IMR-90 (cell line): ENCODE data around the gene SUGCT. TPM values are rescaled to one million over a fixed set of nuclear protein-coding genes. Genes with fewer than 3 reads are reported as not detected.

Source experiments
- ATAC-seq: fragments of 200-7000 bp; cut with Tn5 transposase; 2 replicates; pipeline ENCODE4 v1.9.1; 2020; ENCODE audit warnings: low read depth, mild to moderate bottlenecking, moderate library complexity
- BruUV-seq: library from RNA; stranded (reverse); fragments of 400-500 nt; replicated peaks from 2 replicates; lab custom pipeline; 2021; lab: Mats Ljungman, UMichigan
- CTCF ChIA-PET: fragments of 300-600 bp; formaldehyde crosslinking; extraction: SDS; loops from one replicate; lab custom pipeline; 2021; ENCODE audit warnings: antibody characterized with exemption; lab: Yijun Ruan, JAX
- POLR2A ChIA-PET: fragments of 300-600 bp; sonication (Branson Sonifier 250); formaldehyde crosslinking; loops from one replicate; lab custom pipeline; 2022; ENCODE audit warnings: antibody characterized with exemption; ENCODE audit not compliant: unreplicated experiment; lab: Charles Lee
- DNase-seq: peaks from one replicate; pipeline ENCODE4 v3.0.0; 2013
- H2AFZ ChIP-seq: replicated peaks from 2 replicates; pipeline ENCODE3; 2013; ENCODE audit warnings: low read length, mild to moderate bottlenecking; ENCODE audit not compliant: poor library complexity
- H2AK5ac ChIP-seq: 2 replicates; pipeline ENCODE4 v1.6.1; 2013; ENCODE audit warnings: low read depth, low read length, inconsistent platforms
- H2AK9ac ChIP-seq: replicated peaks from 2 replicates; pipeline ENCODE3; 2013; ENCODE audit warnings: mild to moderate bottlenecking, low read depth, low read length, moderate library complexity; ENCODE audit not compliant: poor library complexity
- H2BK120ac ChIP-seq: 2 replicates; pipeline ENCODE4 v1.6.1; 2013; ENCODE audit warnings: low read depth, low read length, inconsistent platforms
- H2BK15ac ChIP-seq: 3 replicates; pipeline ENCODE4 v1.6.1; 2013; ENCODE audit warnings: low read depth, low read length, inconsistent platforms
- H2BK20ac ChIP-seq: 2 replicates; pipeline ENCODE4 v1.6.1; 2013; ENCODE audit warnings: low read depth, mild to moderate bottlenecking, inconsistent platforms, low read length, moderate library complexity
- H2BK5ac ChIP-seq: 2 replicates; pipeline ENCODE4 v1.6.1; 2013; ENCODE audit warnings: mild to moderate bottlenecking, low read depth, low read length, inconsistent platforms; ENCODE audit not compliant: poor library complexity, severe bottlenecking
- H3K14ac ChIP-seq: replicated peaks from 2 replicates; pipeline ENCODE4 v1.6.1; 2013; ENCODE audit warnings: low read depth, low read length, inconsistent platforms
- H3K18ac ChIP-seq: 2 replicates; pipeline ENCODE4 v1.6.1; 2013; ENCODE audit warnings: low read depth, low read length, control low read depth
- H3K23ac ChIP-seq: 2 replicates; pipeline ENCODE4 v1.6.1; 2013; ENCODE audit warnings: low read depth, low read length, inconsistent platforms
- H3K27ac ChIP-seq: 2 replicates; pipeline ENCODE4 v1.5.1; 2013; ENCODE audit warnings: mild to moderate bottlenecking, control low read depth, low read length; ENCODE audit not compliant: insufficient read depth
- H3K27me3 ChIP-seq: 2 replicates; pipeline ENCODE4 v1.6.1; 2013; ENCODE audit warnings: low read length; ENCODE audit not compliant: control insufficient read depth, insufficient read depth
- H3K36me3 ChIP-seq: 2 replicates; pipeline ENCODE4 v1.6.1; 2013; ENCODE audit warnings: low read length, mixed read lengths; ENCODE audit not compliant: control insufficient read depth, insufficient read depth
- H3K4ac ChIP-seq: 2 replicates; pipeline ENCODE4 v1.6.1; 2013; ENCODE audit warnings: low read depth, low read length, inconsistent platforms
- H3K4me1 ChIP-seq: 2 replicates; pipeline ENCODE4 v1.6.1; 2013; ENCODE audit warnings: low read length, mixed read lengths; ENCODE audit not compliant: control insufficient read depth, insufficient read depth
- H3K4me2 ChIP-seq: 2 replicates; pipeline ENCODE4 v1.6.1; 2013; ENCODE audit warnings: low read depth, mild to moderate bottlenecking, control low read depth, low read length, moderate library complexity
- H3K4me3 ChIP-seq: 2 replicates; pipeline ENCODE4 v1.5.1; 2013; ENCODE audit warnings: low read depth, mild to moderate bottlenecking, control low read depth, low read length, moderate library complexity; ENCODE audit not compliant: insufficient read depth
- H3K56ac ChIP-seq: 2 replicates; pipeline ENCODE4 v1.6.1; 2013; ENCODE audit warnings: low read length, inconsistent platforms; ENCODE audit not compliant: insufficient read depth; ENCODE audit errors: extremely low read depth
- H3K79me1 ChIP-seq, 2 experiments: 2 replicates each; pipeline ENCODE4 v1.6.1; 2013; ENCODE audit warnings: low read length in 2 of 2, inconsistent platforms in 1 of 2, low read depth in 1 of 2
- H3K9ac ChIP-seq: 2 replicates; pipeline ENCODE4 v1.6.1; 2013; ENCODE audit warnings: low read depth, low read length, control low read depth
- H3K9me1 ChIP-seq: 2 replicates; pipeline ENCODE4 v1.6.1; 2013; ENCODE audit warnings: low read length, inconsistent platforms; ENCODE audit not compliant: insufficient read depth
- H3K9me3 ChIP-seq: 2 replicates; pipeline ENCODE4 v1.6.1; 2013; ENCODE audit warnings: low read length; ENCODE audit not compliant: control insufficient read depth, insufficient read depth
- H4K20me1 ChIP-seq: 2 replicates; pipeline ENCODE4 v1.6.1; 2013; ENCODE audit warnings: low read length, inconsistent platforms; ENCODE audit not compliant: insufficient read depth
- H4K5ac ChIP-seq: 2 replicates; pipeline ENCODE4 v1.6.1; 2013; ENCODE audit warnings: mild to moderate bottlenecking, low read depth, low read length, control low read depth
- H4K8ac ChIP-seq, 2 experiments: 2 replicates each; pipeline ENCODE4 v1.6.1; 2013; ENCODE audit warnings: low read depth in 2 of 2, low read length in 2 of 2, control low read depth in 1 of 2, inconsistent platforms in 1 of 2
- H4K91ac ChIP-seq: 2 replicates; pipeline ENCODE4 v1.6.1; 2013; ENCODE audit warnings: low read depth, low read length, inconsistent platforms; ENCODE audit not compliant: insufficient read depth
- BHLHE40 ChIP-seq: fragments of 150-350 bp; IDR thresholded peaks from 2 replicates; pipeline ENCODE4 v1.6.1; 2016; ENCODE audit warnings: mild to moderate bottlenecking, low read depth, low read length
- CEBPB ChIP-seq: IDR thresholded peaks from 2 replicates; pipeline ENCODE4 v1.6.1; 2012; ENCODE audit warnings: low read depth, low read length, improper control_type of control experiment
- CHD1 ChIP-seq: IDR thresholded peaks from 2 replicates; pipeline ENCODE4 v1.6.1; 2012; ENCODE audit warnings: low read depth, low read length, improper control_type of control experiment
- CTCF ChIP-seq: conservative IDR thresholded peaks from 2 replicates; pipeline ENCODE4 v1.5.1; 2012; ENCODE audit warnings: mild to moderate bottlenecking, low read depth, low read length, improper control_type of control experiment
- ELK1 ChIP-seq: fragments of 150-350 bp; IDR thresholded peaks from 2 replicates; pipeline ENCODE4 v1.6.1; 2016; ENCODE audit warnings: low read depth, mild to moderate bottlenecking, low read length, moderate library complexity, borderline replicate concordance
- FOS ChIP-seq: fragments of 150-350 bp; IDR thresholded peaks from 2 replicates; pipeline ENCODE4 v1.6.1; 2016; ENCODE audit warnings: low read depth, low read length
- MAFK ChIP-seq: IDR thresholded peaks from 2 replicates; pipeline ENCODE4 v1.6.1; 2012; ENCODE audit warnings: low read depth, low read length, improper control_type of control experiment
- MAZ ChIP-seq: IDR thresholded peaks from 2 replicates; pipeline ENCODE4 v1.6.1; 2012; ENCODE audit warnings: low read depth, mild to moderate bottlenecking, low read length, improper control_type of control experiment, moderate library complexity, borderline replicate concordance
- MXI1 ChIP-seq: IDR thresholded peaks from 2 replicates; pipeline ENCODE4 v1.6.1; 2012; ENCODE audit warnings: low read depth, mild to moderate bottlenecking, low read length, moderate library complexity, borderline replicate concordance
- NFE2L2 ChIP-seq: fragments of 150-350 bp; IDR thresholded peaks from 2 replicates; pipeline ENCODE4 v1.6.1; 2016; ENCODE audit warnings: low read depth, mild to moderate bottlenecking, low read length
- POLR2A ChIP-seq: IDR thresholded peaks from 2 replicates; pipeline ENCODE4 v1.6.1; 2012; ENCODE audit warnings: mild to moderate bottlenecking, low read depth, low read length
- RAD21 ChIP-seq: IDR thresholded peaks from 2 replicates; pipeline ENCODE4 v1.6.1; 2012; ENCODE audit warnings: low read length, improper control_type of control experiment
- RCOR1 ChIP-seq: IDR thresholded peaks from 2 replicates; pipeline ENCODE4 v1.6.1; 2012; ENCODE audit warnings: mild to moderate bottlenecking, low read length, improper control_type of control experiment; ENCODE audit not compliant: insufficient replicate concordance
- RFX5 ChIP-seq: IDR thresholded peaks from 2 replicates; pipeline ENCODE4 v1.8.0; 2012; ENCODE audit warnings: low read depth, mild to moderate bottlenecking, low read length, moderate library complexity
- SMC3 ChIP-seq: fragments of 150-350 bp; IDR thresholded peaks from 2 replicates; pipeline ENCODE4 v1.6.1; 2016; ENCODE audit warnings: low read depth, mild to moderate bottlenecking, antibody characterized with exemption, low read length, moderate library complexity
- USF2 ChIP-seq: fragments of 150-350 bp; IDR thresholded peaks from 2 replicates; pipeline ENCODE4 v1.6.1; 2017; ENCODE audit warnings: mild to moderate bottlenecking, antibody characterized with exemption, low read length, low read depth
- WGBS, 2 experiments: methylation state at CpG; one replicate each; pipeline versions ENCODE4 v1.1.5 to v1.1.7; 2013; ENCODE audit warnings: missing lambda C conversion rate in 2 of 2; ENCODE audit not compliant: insufficient read length in 1 of 2; ENCODE audit errors: extremely low coverage in 2 of 2; 5-methylcytosine and 5-hydroxymethylcytosine counted together
- dilution Hi-C: fragments of 300-500 bp; cut with HindIII; formaldehyde crosslinking; loops from one replicate; pipeline ENCODE4 v1.14.3; 2018; ENCODE audit warnings: low sequenced_read_pairs; ENCODE audit not compliant: unreplicated experiment
- in situ Hi-C: fragments of 300-500 bp; cut with MboI; formaldehyde crosslinking; loops from 3 replicates; pipeline ENCODE4 v1.14.3; 2019; ENCODE audit warnings: low sequenced_read_pairs, inconsistent platforms, mixed read lengths
- intact Hi-C: fragments of 100-400 bp; cut with micrococcal nuclease; formaldehyde crosslinking; loops from 2 replicates; pipeline ENCODE4 v1.10.0; 2022
- polyA plus RNA-seq, 3 experiments: library from polyadenylated mRNA; depleted of rRNA; stranded (reverse); fragments of >200 nt; gene quantifications; 2 replicates each; pipeline ENCODE4 v1.2.3, GENCODE V29; 2012; ENCODE audit warnings: low replicate concordance in 1 of 3
- total RNA-seq: library from RNA; depleted of rRNA; stranded (reverse); fragments of >200 nt; gene quantifications from 2 replicates; pipeline ENCODE4 v1.2.3, GENCODE V29; 2012

Gene SUGCT
- total and polyA plus RNA-seq, 2 of the 4 experiments (the other 2 are of a cell fraction) = 5.9 to 8.3 TPM

- H2BK15ac ChIP-seq = no peak overlapping the region
- no peaks in the 10 kb centered on the region for H4K20me1 ChIP-seq
- no peak overlapping the region for H3K14ac ChIP-seq
- no peaks in the 10 kb centered on the region for H3K79me1 ChIP-seq
- dilution Hi-C loops = no loop called here
- ATAC-seq (no peak), DNase-seq (no peak)
- no CpG with 5 or more reads among the region's 2 CpGs for WGBS, 2 experiments
- no peak overlapping the region for H3K27ac ChIP-seq
- no TSS peak for BruUV-seq
- H3K27me3 ChIP-seq = no peaks in the 10 kb centered on the region
- intact Hi-C loops = no loop called here
- no peak overlapping the region for H3K4me3 ChIP-seq
- H3K4me1 ChIP-seq = no peaks in the 10 kb centered on the region
- TF ChIP-seq FOS = no peak
- no peak for TF ChIP-seq ELK1
- no peak for TF ChIP-seq CHD1
- TF ChIP-seq MAZ = no peak
- TF ChIP-seq RCOR1 = no peak
- no peak for TF ChIP-seq RFX5
- no peak for TF ChIP-seq BHLHE40
- TF ChIP-seq SMC3 = no peak
- TF ChIP-seq CEBPB = no peak
- no peak for TF ChIP-seq MXI1
- TF ChIP-seq NFE2L2 = no peak
- no peak for TF ChIP-seq POLR2A
- no peak for TF ChIP-seq MAFK
- TF ChIP-seq RAD21 = no peak
- TF ChIP-seq USF2 = no peak
- no peak for TF ChIP-seq CTCF
- H3K9ac ChIP-seq = no peak overlapping the region
- H4K5ac ChIP-seq = no peak overlapping the region
- ChIA-PET POLR2A (no interaction called here), CTCF (interaction anchor here (1.0 kb wide), 1 partner anchor 10 kb away, joined by 3 read pairs; no protein-coding TSS in a partner anchor)
- no peak overlapping the region for H2BK120ac ChIP-seq
- H4K91ac ChIP-seq = no peak overlapping the region
- no peak overlapping the region for H3K56ac ChIP-seq
- H2AK9ac ChIP-seq = no peak overlapping the region
- H3K23ac ChIP-seq = no peak overlapping the region
- H3K9me3 ChIP-seq = no peaks in the 10 kb centered on the region
- no peak overlapping the region for H3K18ac ChIP-seq
- no peak overlapping the region for H3K4ac ChIP-seq
- no peak overlapping the region for H4K8ac ChIP-seq
- no peak overlapping the region for H2BK5ac ChIP-seq
- no peaks in the 10 kb centered on the region for H3K36me3 ChIP-seq
- no peaks in the 10 kb centered on the region; the same call in 1 of the 2 replicates for H3K9me1 ChIP-seq
- no peak overlapping the region for H2AK5ac ChIP-seq
- in situ Hi-C loops = no loop called here
- H3K4me2 ChIP-seq = no peak overlapping the region
- no peak overlapping the region for H2BK20ac ChIP-seq
- H2AFZ ChIP-seq = no peak overlapping the region
Measured at GRCh38 chr7:40611095-40611871, 476.5 kb downstream of the SUGCT start.
